NT2/D1 (cell line): ENCODE results near the gene TRIM61.
"Not testable (repeated sequence)": the region's sequence is repeated elsewhere in the genome, so short reads cannot be mapped to it uniquely, and the experiment has no call there.

Experiments
- SUZ12 ChIP-seq: IDR thresholded peaks from 2 replicates; pipeline ENCODE4 v1.6.1; 2011; ENCODE audit not compliant: insufficient read length, insufficient read depth; ENCODE audit errors: extremely low read depth
- YY1 ChIP-seq: IDR thresholded peaks from 2 replicates; pipeline ENCODE4 v1.6.1; 2011; ENCODE audit not compliant: insufficient read length, insufficient read depth
- ZNF274 ChIP-seq: IDR thresholded peaks from 2 replicates; pipeline ENCODE4 v1.6.1; 2011; ENCODE audit warnings: mild to moderate bottlenecking, low read depth, low read length

DNA sequence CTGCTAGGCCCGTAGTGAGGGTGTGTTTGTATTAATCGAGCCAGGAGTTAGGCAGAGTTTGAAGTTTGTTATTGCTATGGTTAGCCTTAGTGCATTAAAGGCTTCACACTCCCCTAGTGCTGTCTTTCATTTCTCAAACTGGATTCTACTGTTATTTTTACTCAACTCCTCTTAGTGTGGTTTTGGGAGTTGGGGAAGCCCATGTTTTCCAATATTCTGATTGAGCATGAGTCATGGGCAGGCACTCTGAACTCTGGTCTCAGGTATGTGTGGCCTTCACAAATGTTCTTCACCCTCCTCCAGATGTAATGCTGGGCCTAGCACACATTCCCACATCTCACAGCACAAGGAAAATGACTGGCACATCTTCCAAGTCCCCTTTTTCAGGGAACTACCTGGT, 50.4 kb downstream of the TRIM61 start:
- TF ChIP-seq SUZ12, YY1, ZNF274: not testable (repeated sequence)
